Tibial artery (tissue), 4 donors: Measurements from ENCODE around the gene SEMA3B.

Experiments used
- DNase-seq, 2 donors: peaks; one replicate each; pipeline ENCODE4 v3.0.0-alpha.2; 2019
- H3K27ac ChIP-seq, 2 donors: fragments of 200-600 bp; sonication (generic) in 1 of 2; 1 replicate in 1 of 2; 2 replicates in 1 of 2; pipeline ENCODE4 v1.5.1; 2018 to 2019; ENCODE audit warnings: mild to moderate bottlenecking in 1 of 2
- H3K27me3 ChIP-seq, 2 donors: fragments of 200-600 bp; sonication (generic) in 1 of 2; one replicate each; pipeline versions ENCODE4 v1.5.1 to v1.6.0; 2016 to 2019
- H3K36me3 ChIP-seq, 3 donors: fragments of 200-600 bp; sonication (generic) in 2 of 3; one replicate each; pipeline ENCODE4 v1.5.1; 2016 to 2019; ENCODE audit warnings: mild to moderate bottlenecking in 2 of 3
- H3K4me1 ChIP-seq, 4 donors: fragments of 200-600 bp; sonication (generic) in 2 of 4; 1 replicate in 3 of 4; 2 replicates in 1 of 4; pipeline ENCODE4 v1.5.1; 2016 to 2019
- H3K4me3 ChIP-seq, 2 donors: fragments of 200-600 bp; sonication (generic) in 1 of 2; 1 replicate in 1 of 2; 2 replicates in 1 of 2; pipeline ENCODE4 v1.5.1; 2018 to 2019; ENCODE audit warnings: mild to moderate bottlenecking in 2 of 2
- H3K9me3 ChIP-seq, 3 donors: fragments of 200-600 bp; sonication (generic) in 1 of 3; one replicate each; pipeline ENCODE4 v1.5.1; 2016 to 2019
- CTCF ChIP-seq, 2 experiments: fragments of 200-600 bp in 1 of 2; fragments of 450-650 bp in 1 of 2; IDR thresholded peaks; one replicate each; pipeline ENCODE4 v1.5.1; 2017 to 2019; ENCODE audit warnings: antibody characterized with exemption in 2 of 2, mild to moderate bottlenecking in 1 of 2, moderate library complexity in 1 of 2
- intact Hi-C: fragments of 100-400 bp; cut with DNase I; formaldehyde crosslinking; loops from one replicate; pipeline ENCODE4 v1.15.0; 2023; ENCODE audit warnings: low total_unique reads

Gene SEMA3B

GRCh38 chr3:50294492-50295403, 25.8 kb downstream of the SEMA3B start:
- no peaks in the 10 kb centered on the region for H3K27me3 ChIP-seq
- H3K36me3 ChIP-seq: peaks cover 5 to 18% (median 7%) of the 10 kb centered on the region in 3 donors
- intact Hi-C loops: no loop called here
- DNase-seq: no peak
- TF ChIP-seq CTCF (IDR thresholded peaks at IDR 0.05): no peak
- no peaks in the 10 kb centered on the region for H3K9me3 ChIP-seq
- no peak overlapping the region for H3K4me3 ChIP-seq
- peaks cover 0 to 43% (median 36%) of the 10 kb centered on the region in 4 donors for H3K4me1 ChIP-seq
- H3K27ac ChIP-seq: no peak overlapping the region

- Histone ChIP-seq H3K4me3 (no peak overlapping the region), H3K27ac (no peak overlapping the region), H3K36me3 (peaks cover 0 to 9% (median 0%) of the 10 kb centered on the region in 3 donors), H3K4me1 (peaks cover 8 to 47% (median 45%) of the 10 kb centered on the region in 4 donors), H3K27me3 (no peaks in the 10 kb centered on the region), H3K9me3 (no peaks in the 10 kb centered on the region)
- no peak for TF ChIP-seq CTCF (IDR thresholded peaks at IDR 0.05)
- intact Hi-C loops: no loop called here
- no peak for DNase-seq
Measured at GRCh38 chr3:50295553-50296431, 26.8 kb downstream of the SEMA3B start.

GRCh38 chr3:50296721-50297383, 27.9 kb downstream of the SEMA3B start:
- Histone ChIP-seq H3K27me3 (no peaks in the 10 kb centered on the region), H3K4me1 (peaks cover 8 to 42% (median 39%) of the 10 kb centered on the region in 4 donors), H3K4me3 (no peak overlapping the region), H3K36me3 (peaks cover 0 to 9% (median 0%) of the 10 kb centered on the region in 3 donors), H3K9me3 (no peaks in the 10 kb centered on the region), H3K27ac (no peak overlapping the region)
- no peak for DNase-seq
- no peak for TF ChIP-seq CTCF (IDR thresholded peaks at IDR 0.05)
- intact Hi-C loops: no loop called here

GRCh38 chr3:50297384-50297775, 28.4 kb downstream of the SEMA3B start:
- TF ChIP-seq CTCF (IDR thresholded peaks at IDR 0.05): no peak
- Histone ChIP-seq H3K9me3 (no peaks in the 10 kb centered on the region), H3K27me3 (no peaks in the 10 kb centered on the region), H3K4me1 (peaks cover 8 to 42% (median 39%) of the 10 kb centered on the region in 4 donors), H3K36me3 (peaks cover 0 to 9% (median 0%) of the 10 kb centered on the region in 3 donors), H3K4me3 (no peak overlapping the region), H3K27ac (peak overlapping the region in 1 of 2 donors; percentile 93)
- intact Hi-C loops: no loop called here
- no peak for DNase-seq
